ENCODE measurements around the gene SNAPC3. TPM values are rescaled to one million over a fixed set of nuclear protein-coding genes. Genes with fewer than 3 reads are reported as not detected.

The SNAPC3 gene
- total and polyA plus RNA-seq, 7 donors, result 12.1 to 29.2 (median 20.4) TPM

DNA sequence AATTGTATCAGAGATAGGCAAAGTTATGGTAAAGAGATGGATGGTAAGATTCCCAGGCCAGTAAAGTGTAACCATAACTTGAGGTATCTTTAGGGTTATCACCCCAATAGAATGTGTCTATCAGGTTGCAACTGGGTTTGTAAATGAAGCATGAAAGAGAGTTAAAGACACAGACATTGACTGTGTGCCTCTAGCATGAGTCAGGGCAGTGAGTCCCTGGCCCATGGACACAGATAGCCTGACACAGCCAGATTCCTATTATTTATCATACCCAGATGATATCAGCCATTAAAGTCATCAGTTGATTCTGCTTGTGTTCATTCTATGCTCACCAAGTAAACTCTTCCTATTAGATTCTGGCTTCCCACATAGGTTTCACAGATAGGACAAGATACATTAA, 33.5 kb upstream of the SNAPC3 start:
- no peaks in the 10 kb centered on the region for H3K9me3 ChIP-seq
- TF ChIP-seq CTCF (IDR thresholded peaks at IDR 0.05), result no peak
- ATAC-seq (no peak), DNase-seq (no peak)
- H3K36me3 ChIP-seq (ENCODE audit: insufficient read depth in 1 of 2, low read depth in 1 of 2), result no peaks in the 10 kb centered on the region
- H3K4me1 ChIP-seq, result no peaks in the 10 kb centered on the region
- H3K4me3 ChIP-seq, result no peak overlapping the region
- intact Hi-C loops (cut with DNase I), result no loop called here
- no peak overlapping the region for H3K27ac ChIP-seq
- H3K27me3 ChIP-seq (ENCODE audit: insufficient read depth in 3 of 3, low read length in 2 of 3), result no peaks in the 10 kb centered on the region

GRCh38 chr9:15389631-15390030, 33.0 kb upstream of the SNAPC3 start:
- WGBS, 3 donors, result 87 to 90% (median 90%) methylated on average over 4 of the region's 4 CpGs

GRCh38 chr9:15390201-15390600, 32.5 kb upstream of the SNAPC3 start:
- Histone ChIP-seq H3K27ac (no peak overlapping the region), H3K9me3 (no peaks in the 10 kb centered on the region), H3K36me3 (ENCODE audit: insufficient read depth in 1 of 2, low read depth in 1 of 2) (no peaks in the 10 kb centered on the region), H3K4me1 (no peaks in the 10 kb centered on the region), H3K27me3 (ENCODE audit: insufficient read depth in 3 of 3, low read length in 2 of 3) (no peaks in the 10 kb centered on the region), H3K4me3 (no peak overlapping the region)
- 93 to 97% (median 95%) methylated on average over 2 of the region's 2 CpGs for WGBS, 3 donors
- no peak for DNase-seq
- intact Hi-C loops (cut with DNase I), result no loop called here
- no peak for TF ChIP-seq CTCF (IDR thresholded peaks at IDR 0.05)
- no peak for ATAC-seq

More at GRCh38 chr9:15389631-15390030, 33.0 kb upstream of the SNAPC3 start:
- TF ChIP-seq CTCF (IDR thresholded peaks at IDR 0.05), result no peak
- ATAC-seq, result no peak
- Histone ChIP-seq H3K4me1 (no peaks in the 10 kb centered on the region), H3K27me3 (ENCODE audit: insufficient read depth in 3 of 3, low read length in 2 of 3) (no peaks in the 10 kb centered on the region), H3K9me3 (no peaks in the 10 kb centered on the region), H3K27ac (no peak overlapping the region), H3K4me3 (no peak overlapping the region), H3K36me3 (ENCODE audit: insufficient read depth in 1 of 2, low read depth in 1 of 2) (no peaks in the 10 kb centered on the region)
- DNase-seq, result no peak
- intact Hi-C loops (cut with DNase I), result no loop called here

GRCh38 chr9:15392363-15392762, 30.3 kb upstream of the SNAPC3 start:
- no peak for ATAC-seq
- WGBS, 3 donors, result 60 to 62% (median 62%) methylated on average over 5 of the region's 5 CpGs
- Histone ChIP-seq H3K36me3 (ENCODE audit: insufficient read depth in 1 of 2, low read depth in 1 of 2) (no peaks in the 10 kb centered on the region), H3K4me1 (no peaks in the 10 kb centered on the region), H3K4me3 (no peak overlapping the region), H3K27ac (no peak overlapping the region), H3K9me3 (no peaks in the 10 kb centered on the region), H3K27me3 (ENCODE audit: insufficient read depth in 3 of 3, low read length in 2 of 3) (no peaks in the 10 kb centered on the region)
- intact Hi-C loops (cut with DNase I), result no loop called here
- TF ChIP-seq CTCF (IDR thresholded peaks at IDR 0.05), result no peak
- DNase-seq, result no peak

- H3K4me1 ChIP-seq, result no peaks in the 10 kb centered on the region
- intact Hi-C loops (cut with DNase I), result no loop called here
- H3K9me3 ChIP-seq, result no peaks in the 10 kb centered on the region
- no peaks in the 10 kb centered on the region for H3K36me3 ChIP-seq (ENCODE audit: insufficient read depth in 1 of 2, low read depth in 1 of 2)
- H3K27me3 ChIP-seq (ENCODE audit: insufficient read depth in 3 of 3, low read length in 2 of 3), result no peaks in the 10 kb centered on the region
- ATAC-seq (no peak), DNase-seq (no peak)
- WGBS, 3 donors, result 50 to 74% (median 52%) methylated on average over 5 of the region's 5 CpGs
- no peak for TF ChIP-seq CTCF (IDR thresholded peaks at IDR 0.05)
- H3K27ac ChIP-seq, result no peak overlapping the region
- no peak overlapping the region for H3K4me3 ChIP-seq
These were observed 22.3 kb upstream of the SNAPC3 start for GRCh38 chr9:15400281-15400941.

All from psoas muscle (tissue), 8 donors.